Measurements from ENCODE around the gene CEP44. TPM values are rescaled to one million over a fixed set of nuclear protein-coding genes. Genes with fewer than 3 reads are reported as not detected.
"Not testable (repeated sequence)": the region's sequence is repeated elsewhere in the genome, so short reads cannot be mapped to it uniquely, and the experiment has no call there.

The CEP44 gene
- total and polyA plus RNA-seq, 2 experiments from 2014 or later: 7.1 to 23.6 TPM

- TF ChIP-seq CTCF (IDR thresholded peaks at IDR 0.05; ENCODE audit: low read depth, low read length): no peak
- Histone ChIP-seq H3K36me3 (no peaks in the 10 kb centered on the region), H3K4me1 (ENCODE audit: low read depth) (no peaks in the 10 kb centered on the region), H3K27me3 (no peaks in the 10 kb centered on the region), H3K4me3 (no peak overlapping the region), H3K27ac (no peak overlapping the region), H3K9me3 (ENCODE audit: low read depth) (peaks cover under 1% of the 10 kb centered on the region)
- no peak for DNase-seq (ENCODE audit: low read depth in 1 of 2, low spot score in 1 of 2)
Observed at GRCh38 chr4:174375422-174375821, 91.7 kb downstream of the CEP44 start.

DNA sequence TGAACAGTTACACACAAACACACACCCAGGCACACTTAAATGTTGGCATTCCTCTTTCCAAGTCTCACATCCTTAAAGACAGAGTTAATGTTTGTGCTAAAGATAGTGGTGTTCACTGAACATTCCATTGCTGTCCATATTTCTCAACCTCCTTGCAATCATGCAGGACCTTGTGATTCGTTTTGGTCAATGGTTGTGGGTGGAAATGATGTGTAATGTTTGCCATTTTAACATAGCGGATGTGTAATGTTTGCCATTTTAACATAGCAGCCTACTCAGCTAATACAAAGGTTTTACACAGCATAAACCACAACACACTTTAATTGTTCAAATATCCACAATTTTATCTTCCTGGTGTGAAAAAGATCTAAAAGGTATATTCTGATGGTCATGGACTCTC is 93.9 kb downstream of the CEP44 start:
- Histone ChIP-seq H3K36me3 (no peaks in the 10 kb centered on the region), H3K27me3 (no peaks in the 10 kb centered on the region), H3K4me1 (ENCODE audit: low read depth) (no peaks in the 10 kb centered on the region), H3K27ac (no peak overlapping the region), H3K9me3 (ENCODE audit: low read depth) (no peaks in the 10 kb centered on the region), H3K4me3 (no peak overlapping the region)
- peak in 1 of 2 donors; percentile 47 for DNase-seq (ENCODE audit: low read depth in 1 of 2, low spot score in 1 of 2)
- no peak for TF ChIP-seq CTCF (IDR thresholded peaks at IDR 0.05; ENCODE audit: low read depth, low read length)

- TF ChIP-seq CTCF (IDR thresholded peaks at IDR 0.05; ENCODE audit: low read depth, low read length): no peak
- H3K9me3 ChIP-seq (ENCODE audit: low read depth): no peaks in the 10 kb centered on the region
- no peak overlapping the region for H3K4me3 ChIP-seq
- H3K27ac ChIP-seq: no peak overlapping the region
- no peaks in the 10 kb centered on the region for H3K4me1 ChIP-seq (ENCODE audit: low read depth)
- H3K36me3 ChIP-seq: no peaks in the 10 kb centered on the region
- H3K27me3 ChIP-seq: no peaks in the 10 kb centered on the region
- no peak for DNase-seq (ENCODE audit: low read depth in 1 of 2, low spot score in 1 of 2)
Observed at GRCh38 chr4:174378951-174379350, 95.2 kb downstream of the CEP44 start.

GRCh38 chr4:174380206-174380605 is 96.5 kb downstream of the CEP44 start:
- H3K4me1 ChIP-seq (ENCODE audit: low read depth); DNase-seq (ENCODE audit: low read depth in 1 of 2, low spot score in 1 of 2); H3K4me3 ChIP-seq; H3K27me3 ChIP-seq; H3K27ac ChIP-seq; H3K9me3 ChIP-seq (ENCODE audit: low read depth); H3K36me3 ChIP-seq: not testable (repeated sequence)

- Histone ChIP-seq H3K36me3 (no peaks in the 10 kb centered on the region), H3K27ac (no peak overlapping the region), H3K4me1 (ENCODE audit: low read depth) (no peaks in the 10 kb centered on the region), H3K9me3 (ENCODE audit: low read depth) (no peaks in the 10 kb centered on the region), H3K4me3 (no peak overlapping the region), H3K27me3 (no peaks in the 10 kb centered on the region)
- TF ChIP-seq CTCF (IDR thresholded peaks at IDR 0.05; ENCODE audit: low read depth, low read length): no peak
- no peak for DNase-seq (ENCODE audit: low read depth in 1 of 2, low spot score in 1 of 2)
Observed at GRCh38 chr4:174380699-174381439, 97.2 kb downstream of the CEP44 start.

DNA sequence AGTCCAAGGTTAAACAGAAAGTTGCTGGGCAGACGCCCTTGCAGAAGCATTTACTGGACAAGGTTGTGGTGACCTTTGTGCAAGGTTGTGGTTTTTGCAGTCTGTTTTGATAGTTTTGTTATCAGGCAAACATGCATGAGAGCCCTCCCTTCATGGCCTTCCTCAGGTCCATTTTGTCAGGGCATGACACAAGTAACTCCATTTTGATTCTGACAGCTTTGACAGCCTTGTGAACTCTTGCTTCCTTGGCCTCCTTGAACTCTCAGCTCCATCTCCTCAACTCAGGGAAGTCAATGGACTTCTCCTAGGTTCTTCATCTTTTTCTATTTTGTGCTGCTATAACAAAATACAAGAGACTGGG is 97.7 kb downstream of the CEP44 start:
- no peaks in the 10 kb centered on the region for H3K27me3 ChIP-seq
- no peak for DNase-seq (ENCODE audit: low read depth in 1 of 2, low spot score in 1 of 2)
- TF ChIP-seq CTCF (IDR thresholded peaks at IDR 0.05; ENCODE audit: low read depth, low read length): no peak
- no peaks in the 10 kb centered on the region for H3K36me3 ChIP-seq
- no peak overlapping the region for H3K4me3 ChIP-seq
- no peak overlapping the region for H3K27ac ChIP-seq
- no peaks in the 10 kb centered on the region for H3K9me3 ChIP-seq (ENCODE audit: low read depth)
- H3K4me1 ChIP-seq (ENCODE audit: low read depth): no peaks in the 10 kb centered on the region

Other genes with a start within 250 kb of the CEP44 start
- gene FBXO8, start 244 bp upstream of the CEP44 start, total RNA-seq: 17.5 and 18.1 TPM in 2 replicates
- 23.5 and 25.8 TPM in 2 replicates for gene FBXO8, start 244 bp upstream of the CEP44 start, polyA plus RNA-seq
- 0.51 and 1.7 TPM in 2 replicates for gene HPGD, start 238.6 kb downstream of the CEP44 start, total RNA-seq
- 0.15 and 1.1 TPM in 2 replicates for gene HPGD, start 238.6 kb downstream of the CEP44 start, polyA plus RNA-seq

Data from cardiac muscle cell (in vitro differentiated cells and primary cell).